Activated T-helper 1 cell treated with Interleukin-2 at 50 U/mL for 16 hours (primary cell): ENCODE data around the gene MAP3K4.

ENCODE experiments used
- DNase-seq: peaks from one replicate; pipeline ENCODE4 v3.0.0-alpha.2; 2020; ENCODE audit warnings: low read depth

Gene MAP3K4

DNA sequence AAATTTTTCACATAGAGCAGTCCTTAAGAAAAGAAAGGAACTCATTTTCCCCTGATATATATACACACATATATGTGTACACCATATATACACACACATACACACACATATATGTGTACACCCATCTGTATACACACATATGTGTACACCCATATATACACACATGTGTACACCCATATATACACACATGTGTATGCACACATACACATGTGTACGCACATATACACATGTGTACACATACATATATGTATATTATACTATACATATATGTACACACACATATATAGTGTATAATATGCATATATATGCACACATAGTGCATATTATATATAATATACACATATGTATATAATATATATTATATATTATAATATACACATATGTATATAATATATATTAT is 9.1 kb downstream of the MAP3K4 start:
- DNase-seq, result no peak

DNA sequence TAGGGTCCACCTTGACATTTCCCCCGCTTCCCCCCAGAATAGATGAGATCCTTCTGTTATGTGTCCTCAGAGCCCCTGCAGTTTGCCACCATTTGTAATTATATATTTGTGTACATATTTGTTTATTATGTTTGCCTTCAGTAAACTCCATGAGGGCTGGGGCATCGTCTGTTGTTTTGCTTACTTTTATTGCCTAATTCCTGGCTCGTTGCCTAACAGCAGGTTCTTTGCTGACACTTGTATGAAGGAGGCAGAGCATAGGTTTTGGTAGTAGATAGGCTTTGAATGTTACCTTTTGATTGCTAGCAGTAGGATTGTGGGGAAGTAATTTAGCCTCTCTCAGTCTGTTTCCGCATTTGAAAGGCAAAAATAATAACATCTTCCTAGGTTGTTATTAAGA is 9.9 kb downstream of the MAP3K4 start:
- DNase-seq, result no peak

- DNase-seq, result no peak
These were observed 11.8 kb downstream of the MAP3K4 start for GRCh38 chr6:161003336-161003735.

- DNase-seq, result no peak
These were observed 16.7 kb downstream of the MAP3K4 start for GRCh38 chr6:161008245-161008644.

DNA sequence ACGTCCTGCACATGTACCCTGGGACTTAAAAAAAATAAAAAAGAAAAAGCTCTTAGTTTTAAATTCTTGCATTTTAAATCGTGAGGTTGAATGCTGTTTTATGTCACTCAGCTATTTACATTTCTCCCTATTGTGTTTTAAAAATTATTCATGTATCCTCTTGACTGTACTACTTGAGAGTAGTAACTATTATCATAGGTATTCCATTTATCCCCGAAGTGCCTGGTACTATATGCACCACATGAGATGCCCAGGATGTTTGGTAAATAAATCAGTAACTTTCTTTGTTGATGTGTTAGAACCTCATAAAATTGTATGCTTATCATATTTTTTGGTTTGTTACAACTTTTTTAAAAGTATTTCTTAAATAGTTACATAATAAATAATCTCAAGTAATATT is 18.4 kb downstream of the MAP3K4 start:
- DNase-seq, result no peak

GRCh38 chr6:161010418-161010817 is 18.8 kb downstream of the MAP3K4 start:
- DNase-seq, result no peak

DNA sequence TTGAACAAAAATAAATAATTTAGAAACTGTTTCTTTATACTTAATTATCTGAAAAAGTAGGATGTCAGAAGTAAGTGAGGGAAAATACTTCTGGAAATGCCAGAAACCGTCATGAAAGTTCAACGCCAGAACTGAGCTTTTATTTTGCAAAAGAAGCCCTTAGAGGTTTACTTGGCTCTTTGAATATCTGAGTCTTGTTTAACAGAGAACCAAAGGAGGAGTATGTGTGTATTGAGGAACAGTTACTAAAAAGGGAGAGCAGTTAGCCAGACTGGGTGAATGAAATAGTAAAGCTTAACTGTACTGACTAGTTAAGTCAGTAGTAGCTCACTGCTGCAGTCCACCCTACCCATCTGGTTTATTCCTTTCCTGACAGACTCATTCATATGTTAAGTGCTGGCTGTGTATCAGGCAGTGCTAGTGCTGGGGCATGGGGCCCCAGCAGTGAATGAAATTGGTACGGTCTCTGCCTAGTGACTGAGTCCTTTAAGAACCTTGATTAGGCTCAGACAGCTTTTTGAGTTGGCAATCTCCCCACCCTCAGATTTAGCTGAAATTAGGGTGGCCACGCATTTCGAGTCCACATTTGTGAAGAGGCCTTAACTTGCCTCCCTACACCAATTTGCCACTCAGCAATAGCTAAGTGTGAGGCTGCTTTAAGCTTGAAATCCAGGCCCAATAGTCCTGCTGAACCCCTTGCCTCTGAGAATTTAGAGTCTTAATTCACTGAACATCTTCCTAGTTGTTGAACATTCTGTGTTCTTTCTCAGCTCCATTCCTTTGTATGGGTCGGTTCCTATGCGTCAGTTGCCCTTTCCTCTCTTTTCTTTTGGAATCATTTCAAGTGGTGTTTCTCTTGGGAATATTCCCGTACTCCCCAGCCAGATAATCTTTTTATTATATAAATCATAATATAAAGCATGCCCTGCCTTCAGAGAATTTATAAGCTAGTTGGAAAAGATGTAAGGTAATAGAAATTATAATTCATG is 20.2 kb downstream of the MAP3K4 start:
- no peak for DNase-seq

DNA sequence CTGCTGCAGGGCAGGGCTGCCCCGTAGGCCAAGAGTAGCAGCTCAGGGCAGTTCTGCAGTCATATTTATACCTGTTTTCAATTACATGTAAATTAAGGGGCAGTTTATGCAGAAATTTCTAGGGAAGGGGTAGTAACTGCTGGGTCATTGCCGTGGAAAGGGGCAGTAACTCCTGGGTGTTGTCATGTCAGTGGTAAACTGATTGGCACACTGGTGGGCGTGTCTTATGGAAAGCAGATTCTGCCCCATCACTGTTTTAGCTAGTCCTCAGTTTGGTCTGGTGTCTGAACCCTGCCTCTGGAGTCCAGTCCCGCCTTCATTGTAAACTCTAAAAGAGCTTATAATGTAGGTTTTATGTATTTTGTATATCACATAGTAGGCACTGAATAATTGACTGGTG is 22.1 kb downstream of the MAP3K4 start:
- DNase-seq, result no peak

GRCh38 chr6:161017766-161018564 is 26.4 kb downstream of the MAP3K4 start:
- DNase-seq, result no peak

- no peak for DNase-seq
These were observed 27.8 kb downstream of the MAP3K4 start for GRCh38 chr6:161019324-161019839.

GRCh38 chr6:161021543-161021942 is 30.0 kb downstream of the MAP3K4 start:
- DNase-seq, result no peak

- no peak for DNase-seq
These were observed 30.6 kb downstream of the MAP3K4 start for GRCh38 chr6:161021998-161022743.

DNA sequence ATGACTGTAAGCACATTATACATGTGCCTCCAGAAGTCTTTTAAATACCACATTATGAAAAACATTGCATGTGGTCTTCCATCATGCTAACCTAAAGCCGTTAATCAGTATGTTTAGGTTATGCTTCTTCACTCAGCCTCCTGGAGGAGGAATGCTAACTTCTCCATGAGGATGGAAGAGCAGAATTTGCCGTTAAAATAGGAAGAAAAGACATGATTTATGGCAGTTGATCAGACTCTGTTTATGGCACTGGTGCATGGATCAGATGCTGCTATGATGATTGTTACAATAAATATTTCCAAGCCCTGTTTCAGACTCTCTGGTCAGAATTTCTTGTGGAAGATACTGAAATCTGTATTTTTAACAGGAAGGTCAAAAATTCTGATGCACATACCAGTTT is 31.7 kb downstream of the MAP3K4 start:
- DNase-seq, result no peak

GRCh38 chr6:161024364-161024920 is 32.9 kb downstream of the MAP3K4 start:
- no peak for DNase-seq

DNA sequence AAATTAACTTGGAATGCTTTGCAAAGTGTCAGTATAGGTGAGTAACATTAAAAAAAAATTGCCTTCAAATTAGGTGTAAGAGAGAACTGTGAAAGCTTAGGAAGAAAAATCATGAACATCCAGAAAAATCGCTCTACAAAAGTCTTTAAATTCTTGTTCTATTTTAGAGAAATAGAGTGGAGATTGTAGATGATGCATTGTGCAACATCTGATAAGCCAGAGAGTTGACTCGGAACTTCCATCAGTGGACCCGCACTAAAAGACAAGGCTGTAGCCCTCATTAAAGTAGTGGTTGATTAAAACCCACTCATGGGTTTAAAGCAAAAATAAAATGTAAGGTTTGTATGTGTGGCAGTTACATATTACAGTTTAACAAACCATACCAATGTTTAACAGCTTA is 35.8 kb downstream of the MAP3K4 start:
- no peak for DNase-seq

- DNase-seq, result no peak
These were observed 37.7 kb downstream of the MAP3K4 start for GRCh38 chr6:161029195-161029809.

GRCh38 chr6:161031721-161032495 is 40.3 kb downstream of the MAP3K4 start:
- no peak for DNase-seq

- no peak for DNase-seq
These were observed 42.1 kb downstream of the MAP3K4 start for GRCh38 chr6:161033667-161034066.

DNA sequence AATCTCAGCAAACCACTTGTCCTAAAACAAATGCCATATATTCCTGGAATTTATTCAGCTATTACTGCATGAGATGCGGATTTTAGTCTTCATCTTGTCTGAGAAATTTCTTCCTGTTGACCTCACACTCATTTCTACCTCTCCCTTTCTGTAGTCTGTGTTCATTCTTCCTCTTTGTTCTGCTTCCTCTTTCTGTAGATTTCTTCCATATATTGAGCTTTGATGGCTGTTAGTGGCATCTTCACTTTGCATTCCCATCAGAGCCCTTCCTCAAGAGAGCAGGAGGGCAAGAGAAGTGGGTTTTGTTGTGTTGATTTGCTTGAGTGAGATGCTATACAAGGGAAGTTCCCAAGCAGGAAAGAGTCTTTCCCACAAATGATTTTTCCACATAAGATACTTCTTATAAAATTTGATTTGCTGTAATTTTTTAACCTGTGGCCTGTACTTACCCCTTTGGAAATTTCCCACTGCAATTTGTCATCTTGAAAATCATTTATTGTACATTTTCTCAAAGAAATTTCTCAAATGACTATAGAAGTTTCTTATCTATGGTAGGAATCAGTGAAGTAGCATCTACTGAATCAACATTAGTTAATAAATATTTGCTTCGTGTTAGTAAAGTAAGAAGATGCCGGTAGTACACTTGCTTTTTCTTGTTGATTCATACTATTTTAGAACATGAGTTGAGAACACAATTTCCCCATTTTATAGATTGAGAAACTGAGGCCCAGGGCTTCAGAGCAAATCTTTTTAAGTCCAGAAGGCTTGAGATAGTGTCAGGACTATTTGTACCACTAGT is 43.8 kb downstream of the MAP3K4 start:
- no peak for DNase-seq

DNA sequence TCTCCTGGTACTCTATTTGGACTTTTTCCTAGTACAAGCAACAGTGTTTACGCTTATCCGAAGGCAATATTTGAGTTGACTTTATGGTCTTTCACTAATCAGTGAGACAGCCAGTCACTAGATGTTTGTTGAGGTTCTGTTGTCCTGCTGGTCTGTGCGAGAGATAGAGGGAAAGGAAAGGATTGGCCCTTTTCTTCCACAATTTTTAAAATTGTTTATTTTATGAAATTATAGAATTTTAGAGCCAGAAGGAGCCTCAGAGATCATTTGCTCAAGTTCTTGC is 44.4 kb downstream of the MAP3K4 start:
- no peak for DNase-seq
